Tibial nerve (tissue), 4 donors: ENCODE data around the gene CST6. TPM values are rescaled to one million over a fixed set of nuclear protein-coding genes. Genes with fewer than 3 reads are reported as not detected.

Experiments used
- DNase-seq, 2 donors: peaks; one replicate each; pipeline ENCODE4 v3.0.0-alpha.2; 2019; ENCODE audit warnings: low spot score in 2 of 2
- H3K27ac ChIP-seq, 4 donors: fragments of 200-600 bp; sonication (generic) in 3 of 4; one replicate each; pipeline ENCODE4 v1.5.1; 2017 to 2019; ENCODE audit warnings: mild to moderate bottlenecking in 1 of 4
- H3K27me3 ChIP-seq, 2 donors: fragments of 200-600 bp; sonication (generic) in 1 of 2; one replicate each; pipeline versions ENCODE4 v1.5.1 to v1.6.0; 2017 to 2019
- H3K36me3 ChIP-seq, 3 donors: fragments of 200-600 bp; sonication (generic); one replicate each; pipeline ENCODE4 v1.5.1; 2018 to 2019
- H3K4me1 ChIP-seq, 4 donors: fragments of 200-600 bp; sonication (generic) in 3 of 4; one replicate each; pipeline ENCODE4 v1.5.1; 2017 to 2019
- H3K4me3 ChIP-seq, 4 donors: fragments of 200-600 bp; sonication (generic) in 3 of 4; one replicate each; pipeline ENCODE4 v1.5.1; 2017 to 2019; ENCODE audit warnings: mild to moderate bottlenecking in 1 of 4, moderate library complexity in 1 of 4
- H3K9me3 ChIP-seq, 4 donors: fragments of 200-600 bp; sonication (generic) in 3 of 4; one replicate each; pipeline ENCODE4 v1.5.1; 2017 to 2019
- EP300 ChIP-seq, 2 donors: sonication (generic); formaldehyde crosslinking; IDR thresholded peaks; one replicate each; pipeline ENCODE4 v1.6.1; 2017; ENCODE audit warnings: antibody characterized with exemption in 2 of 2, mild to moderate bottlenecking in 1 of 2
- POLR2A ChIP-seq, 2 donors: fragments of 450-650 bp; IDR thresholded peaks; one replicate each; pipeline ENCODE4 v1.6.1; 2017; ENCODE audit warnings: antibody characterized with exemption in 2 of 2, mild to moderate bottlenecking in 2 of 2, moderate library complexity in 2 of 2
- WGBS, 2 donors: methylation state at CpG; one replicate each; pipeline ENCODE4 v1.1.5; 2018; 5-methylcytosine and 5-hydroxymethylcytosine counted together
- total RNA-seq, 4 donors: library from RNA; depleted of rRNA; stranded (reverse); fragments of >200 nt; gene quantifications; one replicate each; pipeline ENCODE4 v1.1.0, GENCODE V29; 2016
- TF ChIP-seq, protein P1 (sequence below), 5 experiments: fragments of 200-600 bp in 3 of 5; fragments of 450-650 bp in 2 of 5; sonication (generic) in 3 of 5; IDR thresholded peaks; one replicate each; pipeline ENCODE4 v1.5.1; 2016 to 2019; ENCODE audit warnings: antibody characterized with exemption in 5 of 5, mild to moderate bottlenecking in 3 of 5, moderate library complexity in 2 of 5

CST6 gene
- total RNA-seq, 4 donors from 2014 or later, result 1.2 TPM; not detected in 3

GRCh38 chr11:66045177-66045639, 33.4 kb downstream of the CST6 start:
- Histone ChIP-seq H3K36me3 (no peaks in the 10 kb centered on the region), H3K9me3 (no peaks in the 10 kb centered on the region), H3K27me3 (peaks cover 0 to 23% of the 10 kb centered on the region in 2 donors), H3K27ac (no peak overlapping the region), H3K4me1 (peaks cover 0 to 16% (median 6%) of the 10 kb centered on the region in 4 donors), H3K4me3 (no peak overlapping the region)
- TF ChIP-seq, protein P1, sequence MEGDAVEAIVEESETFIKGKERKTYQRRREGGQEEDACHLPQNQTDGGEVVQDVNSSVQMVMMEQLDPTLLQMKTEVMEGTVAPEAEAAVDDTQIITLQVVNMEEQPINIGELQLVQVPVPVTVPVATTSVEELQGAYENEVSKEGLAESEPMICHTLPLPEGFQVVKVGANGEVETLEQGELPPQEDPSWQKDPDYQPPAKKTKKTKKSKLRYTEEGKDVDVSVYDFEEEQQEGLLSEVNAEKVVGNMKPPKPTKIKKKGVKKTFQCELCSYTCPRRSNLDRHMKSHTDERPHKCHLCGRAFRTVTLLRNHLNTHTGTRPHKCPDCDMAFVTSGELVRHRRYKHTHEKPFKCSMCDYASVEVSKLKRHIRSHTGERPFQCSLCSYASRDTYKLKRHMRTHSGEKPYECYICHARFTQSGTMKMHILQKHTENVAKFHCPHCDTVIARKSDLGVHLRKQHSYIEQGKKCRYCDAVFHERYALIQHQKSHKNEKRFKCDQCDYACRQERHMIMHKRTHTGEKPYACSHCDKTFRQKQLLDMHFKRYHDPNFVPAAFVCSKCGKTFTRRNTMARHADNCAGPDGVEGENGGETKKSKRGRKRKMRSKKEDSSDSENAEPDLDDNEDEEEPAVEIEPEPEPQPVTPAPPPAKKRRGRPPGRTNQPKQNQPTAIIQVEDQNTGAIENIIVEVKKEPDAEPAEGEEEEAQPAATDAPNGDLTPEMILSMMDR (IDR thresholded peaks at IDR 0.05), result peak; percentile 83 to 94 (median 90)
- no peak for TF ChIP-seq POLR2A (IDR thresholded peaks at IDR 0.05)
- peak in 1 of 2 donors; percentile 23 for TF ChIP-seq EP300 (IDR thresholded peaks at IDR 0.05)
- 10 to 16% methylated on average over 9 to 11 of the region's 11 CpGs for WGBS, 2 donors
- DNase-seq, result peak; percentile 23 to 64

DNA sequence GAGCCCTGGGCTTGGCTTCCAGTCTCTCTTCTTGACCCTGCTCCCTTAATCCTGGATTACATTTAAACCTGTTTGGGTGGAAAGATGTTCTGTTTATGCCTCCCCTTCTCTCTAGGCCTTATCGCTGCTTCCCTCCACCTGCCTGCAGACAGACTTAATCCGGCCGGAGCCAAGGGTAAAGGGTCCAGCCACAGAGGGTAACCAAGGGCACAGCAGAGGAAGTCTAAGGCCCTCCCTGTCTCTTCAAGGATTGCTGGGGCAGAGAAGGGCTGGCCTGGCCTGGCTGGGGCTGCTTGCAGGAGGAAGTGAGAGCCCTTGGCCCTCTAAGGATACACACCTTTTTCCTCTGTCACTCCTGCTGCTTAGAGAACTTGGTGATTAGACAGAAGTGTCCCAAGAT, 35.1 kb downstream of the CST6 start:
- WGBS, 2 donors, result 93 to 96% methylated on average over 3 of the region's 3 CpGs
- no peak overlapping the region for H3K4me3 ChIP-seq
- H3K9me3 ChIP-seq, result no peaks in the 10 kb centered on the region
- H3K36me3 ChIP-seq, result no peaks in the 10 kb centered on the region
- no peak for TF ChIP-seq EP300 (IDR thresholded peaks at IDR 0.05)
- TF ChIP-seq POLR2A (IDR thresholded peaks at IDR 0.05), result no peak
- TF ChIP-seq, protein P1 (IDR thresholded peaks at IDR 0.05), result no peak
- peaks cover 0 to 23% of the 10 kb centered on the region in 2 donors for H3K27me3 ChIP-seq
- peaks cover 0 to 28% (median 10%) of the 10 kb centered on the region in 4 donors for H3K4me1 ChIP-seq
- H3K27ac ChIP-seq, result no peak overlapping the region
- DNase-seq, result no peak

GRCh38 chr11:66047541-66048365, 35.9 kb downstream of the CST6 start:
- peaks cover 0 to 29% (median 10%) of the 10 kb centered on the region in 4 donors for H3K4me1 ChIP-seq
- no peaks in the 10 kb centered on the region for H3K36me3 ChIP-seq
- TF ChIP-seq EP300 (IDR thresholded peaks at IDR 0.05) (no peak), POLR2A (IDR thresholded peaks at IDR 0.05) (no peak)
- TF ChIP-seq, protein P1 (IDR thresholded peaks at IDR 0.05), result no peak
- DNase-seq, result no peak
- peaks cover 0 to 23% of the 10 kb centered on the region in 2 donors for H3K27me3 ChIP-seq
- H3K27ac ChIP-seq, result no peak overlapping the region
- 64 to 76% methylated on average over 8 to 11 of the region's 11 CpGs for WGBS, 2 donors
- no peaks in the 10 kb centered on the region for H3K9me3 ChIP-seq
- H3K4me3 ChIP-seq, result no peak overlapping the region

DNA sequence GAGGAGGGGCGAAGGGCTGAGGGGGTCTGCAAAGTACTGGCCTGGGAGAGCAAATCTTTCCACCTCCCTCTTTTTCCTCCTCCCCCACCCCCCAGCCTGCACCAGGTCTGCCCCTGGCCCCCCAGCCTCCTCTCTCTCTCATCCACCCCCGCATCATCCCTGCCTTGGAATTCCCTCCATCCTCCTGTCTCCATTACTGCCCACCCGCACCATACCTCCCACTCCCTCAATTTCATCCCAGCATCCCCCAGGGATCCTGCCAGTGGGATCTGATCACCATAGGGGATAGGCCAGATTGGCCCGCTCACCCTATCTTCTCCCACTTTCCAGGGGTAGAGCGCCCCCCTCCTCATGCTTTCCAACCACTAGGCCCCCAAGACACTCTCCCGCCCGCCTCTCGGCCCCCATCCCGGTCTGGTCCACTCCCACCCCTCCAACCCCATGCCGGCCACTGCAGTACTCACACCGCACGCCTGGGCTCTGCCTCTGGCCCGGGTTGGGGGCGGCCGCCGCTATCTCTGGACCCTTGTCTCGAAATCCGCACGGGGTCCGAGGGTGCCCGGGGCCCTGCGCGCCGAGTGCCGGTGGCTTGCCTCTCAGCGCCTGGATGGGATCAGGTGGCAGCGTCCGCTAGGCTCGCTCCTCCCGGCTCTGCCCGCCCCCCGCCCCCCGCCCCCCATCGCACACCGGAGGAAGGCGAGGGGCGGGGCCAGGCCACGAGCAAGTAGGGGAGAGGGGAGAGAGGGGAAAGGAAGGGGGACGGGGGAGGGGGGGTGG, 36.9 kb downstream of the CST6 start, which contains the start of gene GAL3ST3:
Gene GAL3ST3 (minus strand): TSS at position 615 of the 777 bp plus-strand sequence. CDS start 3,746 bp downstream, outside the sequence.
- Histone ChIP-seq H3K36me3 (peaks cover 0 to 2% (median 0%) of the 10 kb centered on the region in 3 donors), H3K27me3 (peaks cover 0 to 23% of the 10 kb centered on the region in 2 donors), H3K4me1 (peaks cover 0 to 38% (median 19%) of the 10 kb centered on the region in 4 donors), H3K9me3 (no peaks in the 10 kb centered on the region), H3K4me3 (peak within 1 kb of the TSS in 1 of 4 donors; percentile 28), H3K27ac (peak within 1 kb of the TSS in 3 of 4 donors; percentile 18 to 51 (median 22))
- 8 to 12% methylated on average over 26 to 36 of the region's 39 CpGs for WGBS, 2 donors
- no peak for TF ChIP-seq POLR2A (IDR thresholded peaks at IDR 0.05)
- DNase-seq, result no peak

DNA sequence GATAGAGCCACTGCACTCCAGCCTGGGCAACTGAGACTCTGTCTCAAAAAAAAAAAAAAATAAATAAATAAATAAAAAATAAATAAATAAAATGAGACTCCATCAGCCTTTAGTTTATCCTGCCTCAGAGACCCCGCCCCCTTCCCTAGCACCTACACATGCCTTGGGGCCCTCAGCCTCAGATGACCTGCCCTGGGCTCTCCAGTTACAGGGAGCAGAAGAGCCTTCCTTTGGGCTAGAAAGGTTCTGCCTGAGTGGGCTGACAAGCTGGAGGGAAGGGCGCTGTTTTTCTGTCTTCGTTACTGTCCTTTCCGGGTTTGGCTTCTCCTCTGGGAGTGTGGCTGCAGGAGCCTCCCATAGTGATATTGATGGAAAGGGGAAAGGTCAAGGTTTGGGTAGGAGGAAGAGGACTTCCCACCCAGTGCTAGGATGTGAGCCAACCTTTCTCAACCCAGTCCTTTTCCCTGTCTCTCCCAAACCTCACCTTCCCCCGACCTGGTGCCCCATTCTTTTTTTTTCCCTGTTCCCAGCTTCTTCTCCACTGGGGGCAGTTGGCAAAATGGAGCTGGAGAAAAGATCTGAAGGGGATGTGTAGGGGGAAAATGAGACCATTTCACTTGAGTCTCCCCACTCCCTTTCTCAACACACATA, 38.9 kb downstream of the CST6 start:
- Histone ChIP-seq H3K4me3 (peak overlapping the region in 1 of 4 donors; percentile 90), H3K9me3 (no peaks in the 10 kb centered on the region), H3K36me3 (peaks cover 0 to 22% (median 4%) of the 10 kb centered on the region in 3 donors), H3K27me3 (peaks cover 0 to 23% of the 10 kb centered on the region in 2 donors), H3K27ac (peak overlapping the region; percentile 85 to 95 (median 92)), H3K4me1 (peaks cover 0 to 51% (median 16%) of the 10 kb centered on the region in 4 donors)
- WGBS, 2 donors, result 66 to 72% methylated on average over 5 of the region's 5 CpGs
- no peak for TF ChIP-seq POLR2A (IDR thresholded peaks at IDR 0.05)
- TF ChIP-seq, protein P1 (IDR thresholded peaks at IDR 0.05), result no peak
- TF ChIP-seq EP300 (IDR thresholded peaks at IDR 0.05), result no peak
- no peak for DNase-seq
